GM06990 (cell line): Measurements from ENCODE around the gene EP400.

Experiments used
- DNase-seq: peaks from one replicate; pipeline ENCODE4 v3.0.0-alpha.2; 2011; ENCODE audit not compliant: insufficient read length; ENCODE audit errors: extremely low read depth
- H3K27me3 ChIP-seq: replicated peaks from 2 replicates; pipeline ENCODE4 v1.6.0; 2011; ENCODE audit warnings: low read length; ENCODE audit not compliant: control insufficient read depth, insufficient read depth
- H3K36me3 ChIP-seq: 2 replicates; pipeline ENCODE4 v1.5.1; 2011; ENCODE audit warnings: low read length; ENCODE audit not compliant: control insufficient read depth, insufficient read depth
- H3K4me3 ChIP-seq: replicated peaks from 2 replicates; pipeline ENCODE4 v1.5.1; 2011; ENCODE audit warnings: low read depth, mild to moderate bottlenecking, control low read depth, low read length
- TF ChIP-seq, protein P1 (sequence below): IDR thresholded peaks from 2 replicates; pipeline ENCODE4 v1.5.1; 2011; ENCODE audit warnings: low read length, control low read depth, mild to moderate bottlenecking, inconsistent platforms; ENCODE audit not compliant: insufficient read depth, poor library complexity, severe bottlenecking

The EP400 gene

GRCh38 chr12:131919051-131919347 lies 30.7 kb upstream of the EP400 start:
- DNase-seq: no peak
- Histone ChIP-seq H3K4me3 (no peak overlapping the region), H3K36me3 (peaks cover 4% of the 10 kb centered on the region), H3K27me3 (no peaks in the 10 kb centered on the region)
- TF ChIP-seq, protein P1, sequence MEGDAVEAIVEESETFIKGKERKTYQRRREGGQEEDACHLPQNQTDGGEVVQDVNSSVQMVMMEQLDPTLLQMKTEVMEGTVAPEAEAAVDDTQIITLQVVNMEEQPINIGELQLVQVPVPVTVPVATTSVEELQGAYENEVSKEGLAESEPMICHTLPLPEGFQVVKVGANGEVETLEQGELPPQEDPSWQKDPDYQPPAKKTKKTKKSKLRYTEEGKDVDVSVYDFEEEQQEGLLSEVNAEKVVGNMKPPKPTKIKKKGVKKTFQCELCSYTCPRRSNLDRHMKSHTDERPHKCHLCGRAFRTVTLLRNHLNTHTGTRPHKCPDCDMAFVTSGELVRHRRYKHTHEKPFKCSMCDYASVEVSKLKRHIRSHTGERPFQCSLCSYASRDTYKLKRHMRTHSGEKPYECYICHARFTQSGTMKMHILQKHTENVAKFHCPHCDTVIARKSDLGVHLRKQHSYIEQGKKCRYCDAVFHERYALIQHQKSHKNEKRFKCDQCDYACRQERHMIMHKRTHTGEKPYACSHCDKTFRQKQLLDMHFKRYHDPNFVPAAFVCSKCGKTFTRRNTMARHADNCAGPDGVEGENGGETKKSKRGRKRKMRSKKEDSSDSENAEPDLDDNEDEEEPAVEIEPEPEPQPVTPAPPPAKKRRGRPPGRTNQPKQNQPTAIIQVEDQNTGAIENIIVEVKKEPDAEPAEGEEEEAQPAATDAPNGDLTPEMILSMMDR: no peak

- peaks cover 4% of the 10 kb centered on the region for H3K36me3 ChIP-seq
- no peaks in the 10 kb centered on the region for H3K27me3 ChIP-seq
- no peak overlapping the region for H3K4me3 ChIP-seq
- DNase-seq: peak; percentile 8
- TF ChIP-seq, protein P1: no peak
Measured at GRCh38 chr12:131919366-131920156, 30.2 kb upstream of the EP400 start.

DNA sequence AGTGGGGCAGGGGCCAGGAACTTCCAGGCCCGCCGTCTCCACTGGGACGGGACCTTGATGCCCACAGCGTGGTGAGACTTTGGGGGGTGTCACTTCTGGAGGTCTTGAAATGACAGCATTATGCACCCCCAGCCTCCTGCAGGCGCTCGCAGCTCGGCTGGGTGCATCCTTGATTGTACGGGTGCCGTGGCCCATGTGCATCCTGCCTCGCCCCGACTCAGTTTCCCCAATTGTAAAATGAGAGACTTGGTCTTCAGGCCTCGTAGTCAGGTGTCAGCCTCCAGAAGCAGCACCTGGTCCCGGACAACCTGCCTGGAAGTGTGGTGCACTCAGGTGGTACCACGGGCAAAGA lies 29.6 kb upstream of the EP400 start:
- no peak overlapping the region for H3K4me3 ChIP-seq

DNA sequence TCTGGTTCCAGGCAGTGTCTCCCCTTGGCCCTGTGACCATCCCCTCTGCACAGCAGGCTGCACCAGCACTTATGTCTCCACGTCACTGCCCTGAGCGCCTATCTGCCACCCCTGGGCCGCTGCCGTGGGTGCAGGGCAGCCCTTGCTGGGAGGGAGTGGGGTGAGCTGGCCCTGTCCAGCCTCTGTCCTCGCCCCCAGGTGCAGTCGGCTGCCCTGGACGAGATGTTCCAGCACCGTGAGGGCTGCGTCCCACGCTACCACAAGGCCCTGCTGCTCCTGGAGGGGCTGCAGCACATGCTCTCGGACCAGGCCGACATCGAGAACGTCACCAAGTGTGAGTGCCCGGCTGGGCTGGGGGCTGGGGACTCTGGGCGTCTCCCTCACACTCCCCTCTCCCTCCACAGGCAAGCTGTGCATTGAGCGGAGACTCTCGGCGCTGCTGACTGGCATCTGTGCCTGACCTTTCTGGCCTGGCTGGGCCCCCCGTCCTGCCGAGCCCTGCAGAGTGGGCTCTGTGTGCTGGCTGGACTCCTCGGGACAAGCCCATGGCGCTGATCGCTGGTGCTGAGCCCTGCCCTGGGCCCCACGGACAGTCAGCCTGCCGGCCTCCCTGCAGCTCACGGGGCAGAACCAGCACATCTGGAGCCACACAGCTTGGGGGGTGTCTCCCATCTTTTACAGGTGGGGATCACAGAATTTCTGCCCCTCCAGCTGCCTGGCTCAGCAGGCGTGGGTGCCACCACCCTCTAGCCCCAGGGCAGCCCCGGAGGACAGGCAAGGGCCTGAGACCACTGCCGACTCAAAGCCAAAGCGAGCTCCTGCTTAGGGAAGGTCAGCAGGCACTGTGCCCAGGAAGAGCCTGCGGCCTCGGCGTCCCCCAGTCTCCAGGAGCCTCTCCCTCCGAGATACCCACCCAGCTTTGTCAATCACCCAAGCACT lies 28.6 kb upstream of the EP400 start:
- TF ChIP-seq, protein P1: no peak
- H3K4me3 ChIP-seq: no peak overlapping the region
- peak; percentile 15 for DNase-seq
- H3K27me3 ChIP-seq: no peaks in the 10 kb centered on the region
- H3K36me3 ChIP-seq: peaks cover under 1% of the 10 kb centered on the region

More for the DNA sequence above, 29.6 kb upstream of the EP400 start:
- TF ChIP-seq, protein P1: no peak
- Histone ChIP-seq H3K36me3 (peaks cover 4% of the 10 kb centered on the region), H3K27me3 (no peaks in the 10 kb centered on the region)
- DNase-seq: peak; percentile 9

DNA sequence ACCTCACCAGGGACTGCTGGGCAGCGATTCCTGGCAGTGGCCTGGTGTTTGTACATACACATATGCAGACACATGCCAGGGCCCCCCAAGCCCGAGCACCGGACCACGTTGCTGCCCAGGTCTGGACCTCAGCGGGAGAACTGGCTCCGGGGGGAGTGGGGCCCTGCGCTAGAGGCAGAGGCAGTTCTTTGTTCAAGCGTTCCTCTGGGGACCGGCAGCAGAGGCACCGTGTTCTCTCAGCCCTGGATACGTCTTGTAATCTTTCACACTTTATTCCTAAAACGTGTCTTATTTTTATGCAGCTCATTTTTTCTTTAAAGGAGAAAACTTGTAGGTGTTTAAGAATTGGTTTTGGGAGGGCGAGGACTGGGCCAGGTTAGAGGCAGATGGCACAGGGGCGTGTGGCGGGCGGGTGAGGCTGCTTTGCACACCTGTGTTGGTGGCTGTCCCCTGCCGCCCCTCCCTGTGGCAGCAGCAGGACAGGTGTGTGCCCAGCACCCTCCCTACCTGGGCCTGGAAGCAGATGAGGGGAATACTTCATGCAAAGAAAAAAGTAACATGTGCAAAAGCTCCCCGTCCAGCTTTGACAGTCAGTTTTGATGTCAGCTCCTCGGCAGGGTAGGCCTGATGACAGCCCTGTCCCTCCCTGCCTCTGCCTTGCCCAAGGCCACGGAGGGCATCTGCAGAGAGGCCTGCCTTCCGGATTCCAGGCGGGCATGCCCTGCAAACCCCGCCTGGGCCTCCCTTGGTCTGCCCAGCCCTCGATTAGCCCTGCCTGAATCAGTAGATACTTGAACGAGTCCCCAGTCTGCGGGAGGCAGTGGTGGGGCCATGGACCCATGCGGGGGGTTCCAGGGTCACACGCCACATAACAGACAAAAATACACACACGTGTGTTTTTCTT lies 27.6 kb upstream of the EP400 start:
- TF ChIP-seq, protein P1: no peak
- peak; percentile 3 for DNase-seq
- Histone ChIP-seq H3K4me3 (no peak overlapping the region), H3K36me3 (no peaks in the 10 kb centered on the region; the same call in none of the 2 replicates), H3K27me3 (no peaks in the 10 kb centered on the region)
